Uterus (tissue), 4 donors: ENCODE results near the gene KITLG. TPM values are rescaled to one million over a fixed set of nuclear protein-coding genes. Genes with fewer than 3 reads are reported as not detected.

Experiments used
- DNase-seq, 2 donors: peaks; one replicate each; pipeline ENCODE4 v3.0.0-alpha.2; 2019 to 2020
- H3K27ac ChIP-seq, 2 donors: fragments of 200-600 bp; sonication (generic); 1 replicate in 1 of 2; 2 replicates in 1 of 2; pipeline ENCODE4 v1.5.1; 2016 to 2018
- H3K27me3 ChIP-seq, 2 donors: fragments of 200-600 bp; sonication (generic); one replicate each; pipeline ENCODE4 v1.5.1; 2018 to 2019; ENCODE audit warnings: control low read depth in 1 of 2
- H3K36me3 ChIP-seq, 2 donors: fragments of 200-600 bp; sonication (generic); one replicate each; pipeline ENCODE4 v1.5.1; 2019; ENCODE audit warnings: control low read depth in 1 of 2
- H3K4me1 ChIP-seq, 2 donors: fragments of 200-600 bp; sonication (generic); one replicate each; pipeline ENCODE4 v1.5.1; 2018 to 2019; ENCODE audit warnings: control low read depth in 1 of 2
- H3K4me3 ChIP-seq, 2 donors: fragments of 200-600 bp; sonication (generic); 1 replicate in 1 of 2; 2 replicates in 1 of 2; pipeline ENCODE4 v1.5.1; 2018 to 2019; ENCODE audit warnings: mild to moderate bottlenecking in 1 of 2
- H3K9me3 ChIP-seq, 2 donors: fragments of 200-600 bp; sonication (generic); one replicate each; pipeline ENCODE4 v1.5.1; 2019; ENCODE audit warnings: control low read depth in 1 of 2
- CTCF ChIP-seq, 4 experiments: fragments of 200-600 bp in 2 of 4; fragments of 450-650 bp in 2 of 4; sonication (generic) in 2 of 4; IDR thresholded peaks; one replicate each; pipeline ENCODE4 v1.5.1; 2016 to 2019; ENCODE audit warnings: antibody characterized with exemption in 4 of 4, mild to moderate bottlenecking in 2 of 4, moderate library complexity in 1 of 4
- POLR2A ChIP-seq, 2 donors: fragments of 450-650 bp; IDR thresholded peaks; one replicate each; pipeline ENCODE4 v1.6.1; 2016; ENCODE audit warnings: antibody characterized with exemption in 2 of 2, mild to moderate bottlenecking in 1 of 2, moderate library complexity in 1 of 2
- intact Hi-C: fragments of 100-400 bp; cut with DNase I; formaldehyde crosslinking; loops from one replicate; pipeline ENCODE4 v1.15.1; 2023; ENCODE audit warnings: low total_unique reads
- small RNA-seq: library from RNA; depleted of rRNA; stranded (forward); fragments of <200 nt; gene quantifications from one replicate; pipeline ENCODE3, GENCODE V24; 2016
- total RNA-seq, 4 donors: library from RNA; depleted of rRNA in 3 of 4; stranded (reverse); fragments of >200 nt in 3 of 4; gene quantifications; one replicate each; pipeline versions ENCODE4 v1.1.0 to v1.2.4, GENCODE V29; 2014 to 2023
- donor health status: DM: yes; HTN: yes; CAD: no.

Gene KITLG
- total RNA-seq, 4 donors from 2014 or later = 19.0 to 51.2 (median 35.8) TPM

GRCh38 chr12:88448337-88448915 lies 131.8 kb downstream of the KITLG start:
- Histone ChIP-seq H3K4me1 (no peaks in the 10 kb centered on the region), H3K9me3 (no peaks in the 10 kb centered on the region), H3K27me3 (no peaks in the 10 kb centered on the region), H3K4me3 (no peak overlapping the region), H3K27ac (no peak overlapping the region), H3K36me3 (no peaks in the 10 kb centered on the region)
- no peak for TF ChIP-seq CTCF (IDR thresholded peaks at IDR 0.05)
- no peak for TF ChIP-seq POLR2A (IDR thresholded peaks at IDR 0.05)
- no peak for DNase-seq
- intact Hi-C loops = no loop called here

- no peak for DNase-seq
- Histone ChIP-seq H3K4me3 (no peak overlapping the region), H3K4me1 (no peaks in the 10 kb centered on the region), H3K27me3 (no peaks in the 10 kb centered on the region), H3K9me3 (no peaks in the 10 kb centered on the region), H3K27ac (no peak overlapping the region), H3K36me3 (no peaks in the 10 kb centered on the region)
- intact Hi-C loops = no loop called here
- TF ChIP-seq POLR2A (IDR thresholded peaks at IDR 0.05) = no peak
- TF ChIP-seq CTCF (IDR thresholded peaks at IDR 0.05) = no peak
These were observed 134.4 kb downstream of the KITLG start for GRCh38 chr12:88445705-88446394.

- Histone ChIP-seq H3K27me3 (no peaks in the 10 kb centered on the region), H3K36me3 (no peaks in the 10 kb centered on the region), H3K27ac (no peak overlapping the region), H3K9me3 (no peaks in the 10 kb centered on the region), H3K4me1 (no peaks in the 10 kb centered on the region), H3K4me3 (no peak overlapping the region)
- intact Hi-C loops = no loop called here
- DNase-seq = no peak
- TF ChIP-seq POLR2A (IDR thresholded peaks at IDR 0.05) = no peak
- no peak for TF ChIP-seq CTCF (IDR thresholded peaks at IDR 0.05)
These were observed 135.8 kb downstream of the KITLG start for GRCh38 chr12:88444481-88444880.

Small RNA genes within 50 kb of the gene (small RNA-seq; reads per million reads assigned to genes)
- gene RNU1-117P = not detected
